Suprapubic skin (tissue), 3 donors: Measurements from ENCODE around the gene SLC8A2.

ENCODE experiments used
- CTCF ChIP-seq, 2 donors: fragments of 200-600 bp in 1 of 2; fragments of 450-650 bp in 1 of 2; sonication (generic) in 1 of 2; IDR thresholded peaks; one replicate each; pipeline ENCODE4 v1.5.1; 2016 to 2019; ENCODE audit warnings: antibody characterized with exemption in 2 of 2, mild to moderate bottlenecking in 1 of 2, moderate library complexity in 1 of 2
- EP300 ChIP-seq: sonication (generic); formaldehyde crosslinking; IDR thresholded peaks from one replicate; pipeline ENCODE4 v1.6.1; 2017; ENCODE audit warnings: antibody characterized with exemption

GRCh38 chr19:47509170-47509847 lies 37.6 kb upstream of the SLC8A2 start:
- TF ChIP-seq CTCF (IDR thresholded peaks at IDR 0.05), result no peak
- no peak for TF ChIP-seq EP300
